Activated CD4-positive, alpha-beta memory T cell treated with anti-CD3 and anti-CD28 coated beads for 36 hours (primary cell): ENCODE measurements around the gene AK2. TPM values are rescaled to one million over a fixed set of nuclear protein-coding genes. Genes with fewer than 3 reads are reported as not detected.
"Not testable (repeated sequence)": the region's sequence is repeated elsewhere in the genome, so short reads cannot be mapped to it uniquely, and the experiment has no call there.

Experiments used
- CTCF ChIA-PET: fragments of 350-600 bp; sonication (Branson Sonifier 250); formaldehyde crosslinking; loops from one replicate; lab custom pipeline; 2021; ENCODE audit warnings: antibody characterized with exemption, inconsistent platforms; lab: Charles Lee
- POLR2A ChIA-PET: fragments of 350-600 bp; sonication (Branson Sonifier 250); formaldehyde crosslinking; loops from one replicate; lab custom pipeline; 2021; ENCODE audit warnings: antibody characterized with exemption; lab: Charles Lee
- DNase-seq: peaks from one replicate; pipeline ENCODE4 v3.0.0-alpha.2; 2020
- H3K27ac Mint-ChIP-seq: one replicate; pipeline ENCODE4 v1.8.0; 2021; ENCODE audit warnings: mixed read lengths
- H3K27me3 Mint-ChIP-seq: one replicate; pipeline ENCODE4 v1.8.0; 2021; ENCODE audit warnings: mixed read lengths
- H3K36me3 Mint-ChIP-seq: one replicate; pipeline ENCODE4 v1.8.0; 2021; ENCODE audit warnings: mixed read lengths
- H3K4me1 Mint-ChIP-seq: one replicate; pipeline ENCODE4 v1.8.0; 2021; ENCODE audit warnings: low read depth, mixed read lengths
- H3K4me3 Mint-ChIP-seq: one replicate; pipeline ENCODE4 v1.8.0; 2021; ENCODE audit warnings: mild to moderate bottlenecking, mixed read lengths
- H3K9me3 Mint-ChIP-seq: one replicate; pipeline ENCODE4 v1.8.0; 2021; ENCODE audit warnings: mixed read lengths
- intact Hi-C: fragments of 100-400 bp; cut with micrococcal nuclease; formaldehyde crosslinking; loops from one replicate; pipeline ENCODE4 v1.15.1; 2023
- total RNA-seq, 2 experiments: library from RNA; stranded (reverse); gene quantifications; one replicate each; pipeline ENCODE4 v1.2.3, GENCODE V29; 2021

The AK2 gene
- total RNA-seq, 2 experiments from 2014 or later, result 325 to 328 TPM

DNA sequence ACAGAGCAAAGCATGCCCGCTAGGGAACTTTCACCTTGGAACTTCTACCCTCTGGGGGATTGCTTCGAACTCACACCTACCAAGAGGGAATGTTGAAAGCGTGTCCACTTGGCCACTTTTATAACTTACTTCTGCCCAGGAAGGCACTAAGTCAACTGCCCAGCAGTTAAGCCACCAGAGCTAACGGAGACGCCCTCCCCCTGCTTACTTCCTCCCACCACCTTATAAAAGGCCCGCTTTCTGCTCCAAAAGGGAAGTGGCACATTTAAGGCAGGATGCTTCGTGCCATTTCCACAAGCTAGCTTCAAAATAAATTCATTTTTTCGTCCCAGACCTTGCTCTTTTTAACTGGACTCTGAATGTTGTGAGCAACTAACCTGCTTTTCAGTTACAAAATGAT, 3.2 kb upstream of the AK2 start:
- Mint-ChIP-seq H3K9me3 (no peaks in the 10 kb centered on the region), H3K4me3 (no peak overlapping the region), H3K27me3 (no peaks in the 10 kb centered on the region), H3K27ac (no peak overlapping the region), H3K4me1 (peaks cover 18% of the 10 kb centered on the region), H3K36me3 (peaks cover 12% of the 10 kb centered on the region)
- ChIA-PET CTCF (no interaction called here), POLR2A (no interaction called here)
- intact Hi-C loops, result loop anchor here (5.0 kb wide), 3 partner anchors 42 to 103 kb away; partner anchors contain the start of gene AZIN2
- no peak for DNase-seq

DNA sequence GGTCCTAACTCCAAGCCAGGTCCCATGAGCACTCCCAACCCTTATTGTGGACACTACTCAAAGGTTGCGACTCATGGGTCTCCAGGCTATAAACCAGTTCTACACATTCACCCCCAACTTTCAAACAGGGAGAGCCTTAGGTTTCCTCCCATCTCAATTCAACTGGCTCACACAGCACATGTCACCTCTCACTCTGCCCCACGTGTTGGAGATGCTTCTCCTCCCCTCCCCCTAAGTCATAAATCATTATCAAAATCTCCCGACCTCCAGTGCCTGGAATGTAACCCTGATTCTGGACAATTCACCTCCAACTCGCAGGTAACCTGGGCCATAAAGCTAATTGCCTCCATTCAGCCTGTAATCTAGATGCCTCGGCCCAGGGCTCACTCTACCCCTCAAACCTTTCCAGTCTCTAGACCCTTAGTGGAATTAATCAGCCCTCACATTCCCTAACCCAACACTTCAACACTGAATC, 595 bp downstream of the AK2 start:
- POLR2A ChIA-PET, result interaction anchor here (1.5 kb wide), 1 partner anchor 11 kb away, joined by 7 read pairs; no protein-coding TSS in a partner anchor
- CTCF ChIA-PET, result interaction anchor here (2.2 kb wide), 1 partner anchor 12 kb away, joined by 6 read pairs; no protein-coding TSS in a partner anchor
- peak overlapping the region; percentile 83 for H3K4me3 Mint-ChIP-seq
- H3K36me3 Mint-ChIP-seq, result peaks cover 30% of the 10 kb centered on the region
- intact Hi-C loops, result loop anchor here (5.0 kb wide), 3 partner anchors 46 to 99 kb away; partner anchors contain the start of gene AZIN2
- H3K9me3 Mint-ChIP-seq, result no peaks in the 10 kb centered on the region
- peak overlapping the region; percentile 88 for H3K27ac Mint-ChIP-seq
- peak; percentile 28 for DNase-seq
- H3K4me1 Mint-ChIP-seq, result peaks cover 47% of the 10 kb centered on the region
- no peaks in the 10 kb centered on the region for H3K27me3 Mint-ChIP-seq

DNA sequence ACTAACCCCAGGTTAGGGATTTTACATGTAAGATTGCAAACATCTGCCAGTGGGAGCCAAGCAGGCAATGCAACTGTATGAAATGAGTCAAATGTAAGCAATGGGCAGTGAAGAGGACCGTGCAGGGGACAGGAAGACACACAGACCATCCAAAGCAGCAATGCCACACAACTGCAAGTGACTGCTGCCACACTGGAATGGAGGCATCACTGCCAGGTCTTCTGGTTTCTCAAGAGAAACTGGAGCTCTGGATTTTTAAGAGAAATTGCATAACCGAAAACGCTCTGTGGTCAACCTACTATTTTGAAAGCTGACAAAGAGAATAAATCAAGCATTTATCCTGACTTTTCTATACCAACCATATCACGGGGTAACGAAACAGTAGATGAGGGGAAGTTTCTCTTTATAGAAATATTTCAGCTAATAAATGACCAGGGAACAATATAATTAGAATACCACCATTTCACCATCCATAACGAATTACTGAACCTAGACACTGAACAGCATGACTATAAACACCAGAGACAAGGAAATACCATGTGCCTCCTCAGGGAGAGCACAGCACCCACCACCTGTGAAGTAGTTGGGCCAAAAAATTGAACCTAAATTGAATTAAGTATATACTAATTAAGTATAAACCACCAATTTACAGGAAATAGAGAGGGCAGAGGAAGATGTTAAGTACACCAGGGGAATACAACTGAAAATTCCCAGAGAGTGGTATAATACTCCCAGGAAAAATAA, 4.4 kb downstream of the AK2 start:
- Mint-ChIP-seq H3K9me3 (no peaks in the 10 kb centered on the region), H3K27ac (no peak overlapping the region), H3K4me1 (peaks cover 71% of the 10 kb centered on the region), H3K27me3 (no peaks in the 10 kb centered on the region), H3K36me3 (peaks cover 44% of the 10 kb centered on the region), H3K4me3 (no peak overlapping the region)
- intact Hi-C loops, result no loop called here
- ChIA-PET POLR2A (no interaction called here), CTCF (interaction anchor here (2.8 kb wide), 1 partner anchor 24 kb away, joined by 11 read pairs; no protein-coding TSS in a partner anchor)
- DNase-seq, result no peak

DNA sequence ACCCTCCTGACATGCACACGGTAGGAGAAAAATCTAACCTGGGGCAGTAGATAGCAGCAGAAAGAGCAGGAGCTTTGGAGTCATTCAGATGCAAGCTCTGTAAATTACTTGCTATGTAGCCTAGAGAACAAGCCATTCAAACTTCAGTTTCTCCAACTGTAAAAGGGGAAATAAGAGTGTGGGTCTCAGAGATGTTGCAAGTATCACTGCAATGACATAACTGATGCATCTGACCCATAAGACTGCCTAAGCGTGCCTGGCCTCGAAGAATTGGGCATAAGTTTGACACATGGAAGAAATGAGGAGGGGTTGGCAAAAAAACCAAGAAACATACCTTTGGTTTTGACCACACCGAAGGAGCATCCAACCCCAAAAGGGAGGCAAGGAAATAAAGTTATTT, 5.2 kb downstream of the AK2 start:
- Mint-ChIP-seq H3K36me3 (peaks cover 44% of the 10 kb centered on the region), H3K9me3 (no peaks in the 10 kb centered on the region), H3K4me3 (no peak overlapping the region), H3K4me1 (peaks cover 67% of the 10 kb centered on the region), H3K27me3 (no peaks in the 10 kb centered on the region), H3K27ac (no peak overlapping the region)
- POLR2A ChIA-PET, result interaction anchor here (0.8 kb wide), 1 partner anchor 73 kb away, joined by 6 read pairs; no protein-coding TSS in a partner anchor
- no peak for DNase-seq
- CTCF ChIA-PET, result interaction anchor here (2.8 kb wide), 1 partner anchor 25 kb away, joined by 11 read pairs; no protein-coding TSS in a partner anchor
- intact Hi-C loops, result no loop called here

DNA sequence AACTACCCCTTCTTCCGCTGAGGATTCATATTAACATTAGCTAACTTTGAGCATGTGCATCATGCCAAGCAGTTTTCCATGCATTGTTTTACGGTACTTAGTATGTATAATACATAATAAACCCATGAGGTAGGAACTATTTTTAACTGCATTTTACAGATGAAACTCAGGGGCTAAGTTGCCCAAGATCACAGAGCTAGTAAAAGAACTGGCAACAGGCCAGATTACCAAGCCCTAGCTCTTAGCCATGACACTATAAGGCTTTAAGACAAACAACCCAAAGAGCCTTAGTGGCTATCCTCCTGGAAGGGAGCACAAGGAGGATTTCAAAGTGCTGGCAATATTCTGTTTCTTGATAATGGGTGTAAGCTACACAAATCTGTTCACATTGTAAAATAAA, 6.1 kb downstream of the AK2 start:
- DNase-seq, result no peak
- Mint-ChIP-seq H3K9me3 (no peaks in the 10 kb centered on the region), H3K27ac (no peak overlapping the region), H3K27me3 (no peaks in the 10 kb centered on the region), H3K36me3 (peaks cover 39% of the 10 kb centered on the region), H3K4me1 (peaks cover 70% of the 10 kb centered on the region), H3K4me3 (no peak overlapping the region)
- ChIA-PET POLR2A (interaction anchor here (0.6 to 0.8 kb wide), 7 partner anchors 11 to 96 kb away, joined by 3 to 6 read pairs (median 3); no protein-coding TSS in a partner anchor), CTCF (interaction anchor here (0.6 to 2.8 kb wide), 5 partner anchors 15 to 510 kb away, joined by 3 to 11 read pairs (median 4); partner anchors contain the start of gene HPCA)
- intact Hi-C loops, result no loop called here

DNA sequence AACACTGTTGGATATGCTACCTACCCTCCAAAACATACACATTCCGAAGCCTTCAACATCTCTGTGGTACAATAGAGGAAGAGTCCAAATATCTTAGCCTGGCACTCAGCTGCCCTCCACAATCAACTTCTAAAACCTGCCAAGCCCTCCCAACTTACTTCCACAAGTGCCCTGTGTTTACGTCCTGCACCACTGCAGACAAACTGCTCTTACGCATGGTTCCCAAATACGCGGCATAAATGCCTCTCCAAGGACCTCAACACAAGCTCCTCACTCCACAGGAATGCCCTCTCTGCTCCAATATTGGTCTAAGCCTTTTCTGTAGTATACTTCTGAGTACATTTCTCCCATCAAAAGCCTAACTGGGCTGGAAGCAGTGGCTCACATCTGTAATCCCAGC, 6.8 kb downstream of the AK2 start:
- Mint-ChIP-seq H3K9me3 (no peaks in the 10 kb centered on the region), H3K27me3 (no peaks in the 10 kb centered on the region), H3K4me1 (peaks cover 72% of the 10 kb centered on the region), H3K4me3 (no peak overlapping the region), H3K27ac (no peak overlapping the region), H3K36me3 (peaks cover 35% of the 10 kb centered on the region)
- intact Hi-C loops, result no loop called here
- ChIA-PET POLR2A (interaction anchor here (0.8 kb wide), 2 partner anchors 12 to 97 kb away, joined by 4 read pairs; no protein-coding TSS in a partner anchor), CTCF (interaction anchor here (0.6 to 2.8 kb wide), 5 partner anchors 16 to 509 kb away, joined by 3 to 11 read pairs (median 4); partner anchors contain the start of gene HPCA)
- no peak for DNase-seq

DNA sequence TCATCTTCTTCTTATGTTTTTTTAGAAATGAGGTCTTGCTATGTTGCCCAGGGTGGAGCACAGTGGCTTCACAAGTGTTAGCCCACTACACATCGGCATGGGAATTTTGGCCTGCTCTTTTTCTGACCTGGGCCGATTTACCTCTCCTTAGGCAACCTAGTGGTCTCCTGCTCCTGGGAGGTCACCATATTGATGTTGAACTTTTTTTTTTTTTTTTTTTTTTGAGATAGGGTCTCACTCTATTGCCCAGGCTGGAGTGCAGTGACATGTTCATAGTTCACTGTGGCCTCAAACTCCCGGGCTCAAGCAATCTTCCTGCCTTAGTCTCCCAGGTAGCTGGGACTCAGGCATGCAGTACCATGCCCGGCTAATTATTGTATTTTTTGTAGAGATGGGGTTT, 7.5 kb downstream of the AK2 start:
- ChIA-PET CTCF (interaction anchor here (1.2 kb wide), 1 partner anchor 16 kb away, joined by 4 read pairs; no protein-coding TSS in a partner anchor), POLR2A (no interaction called here)
- Mint-ChIP-seq H3K27me3 (no peaks in the 10 kb centered on the region), H3K36me3 (peaks cover 37% of the 10 kb centered on the region), H3K9me3 (no peaks in the 10 kb centered on the region), H3K4me1 (peaks cover 73% of the 10 kb centered on the region), H3K27ac (no peak overlapping the region), H3K4me3 (no peak overlapping the region)
- DNase-seq, result no peak
- intact Hi-C loops, result no loop called here

DNA sequence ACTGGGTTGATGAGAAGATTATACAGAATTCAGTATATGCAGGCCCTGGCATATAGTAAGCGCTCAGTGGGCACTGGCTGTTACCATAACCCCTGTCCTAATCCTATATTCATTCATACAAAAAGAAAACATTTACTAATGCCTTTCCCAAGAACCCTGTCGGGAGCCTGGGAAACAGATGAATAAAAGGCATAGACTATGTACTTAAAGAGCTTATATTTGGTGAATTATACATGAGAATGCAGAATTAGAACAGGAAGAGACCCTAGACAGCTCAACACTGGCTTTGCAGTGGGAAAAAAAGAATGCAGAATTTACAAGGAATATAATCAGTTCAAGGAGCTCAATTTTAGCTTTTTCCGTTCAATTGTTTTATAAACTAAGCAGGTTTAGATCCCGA, 10.9 kb downstream of the AK2 start:
- Mint-ChIP-seq H3K27me3 (no peaks in the 10 kb centered on the region), H3K9me3 (no peaks in the 10 kb centered on the region), H3K4me1 (peaks cover 63% of the 10 kb centered on the region), H3K36me3 (peaks cover 47% of the 10 kb centered on the region), H3K27ac (peak overlapping the region; percentile 83), H3K4me3 (no peak overlapping the region)
- ChIA-PET POLR2A (interaction anchor here (1.0 to 2.2 kb wide), 4 partner anchors 9 to 64 kb away, joined by 3 to 13 read pairs (median 6); partner anchors contain the start of gene RNF19B), CTCF (interaction anchor here (0.5 to 2.3 kb wide), 6 partner anchors 30 to 487 kb away, joined by 3 to 24 read pairs (median 6); no protein-coding TSS in a partner anchor)
- intact Hi-C loops, result loop anchor here (1.0 to 2.0 kb wide), 5 partner anchors 12 to 57 kb away; no protein-coding TSS in a partner anchor
- no peak for DNase-seq

DNA sequence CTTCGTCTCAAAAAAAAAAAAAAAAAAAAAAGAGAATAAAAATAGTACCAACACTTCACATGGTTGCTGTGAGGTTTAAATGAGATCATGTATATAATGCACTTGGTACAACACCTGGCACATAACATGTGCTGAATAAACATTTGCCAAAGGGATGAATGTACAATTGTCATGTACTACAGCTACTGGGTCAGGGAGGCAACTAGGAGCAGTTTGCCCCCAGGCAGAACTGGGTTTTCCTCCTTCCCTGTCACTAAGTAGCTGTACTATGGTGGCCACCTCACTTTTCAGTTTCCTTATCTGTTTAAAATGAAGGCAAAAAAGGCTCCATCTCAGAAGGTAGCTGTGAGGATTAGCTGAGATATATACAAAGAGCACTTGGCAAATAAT, 11.5 kb downstream of the AK2 start:
- Mint-ChIP-seq H3K27ac (peak overlapping the region; percentile 83), H3K4me3 (no peak overlapping the region), H3K36me3 (peaks cover 52% of the 10 kb centered on the region), H3K27me3 (no peaks in the 10 kb centered on the region), H3K4me1 (peaks cover 63% of the 10 kb centered on the region), H3K9me3 (no peaks in the 10 kb centered on the region)
- ChIA-PET POLR2A (interaction anchor here (0.6 to 2.2 kb wide), 9 partner anchors 10 to 133 kb away, joined by 3 to 13 read pairs (median 3); partner anchors contain the start of gene RNF19B), CTCF (interaction anchor here (0.5 to 2.3 kb wide), 7 partner anchors 10 to 488 kb away, joined by 3 to 24 read pairs (median 6); no protein-coding TSS in a partner anchor)
- intact Hi-C loops, result loop anchor here (1.0 to 2.0 kb wide), 5 partner anchors 12 to 56 kb away; no protein-coding TSS in a partner anchor
- no peak for DNase-seq

GRCh38 chr1:33024430-33025179, 12.1 kb downstream of the AK2 start:
- Mint-ChIP-seq H3K4me1 (peaks cover 57% of the 10 kb centered on the region), H3K27ac (peak overlapping the region; percentile 83), H3K36me3 (peaks cover 55% of the 10 kb centered on the region)
- peak; percentile 89 for DNase-seq
- intact Hi-C loops, result loop anchor here (1.0 to 2.0 kb wide), 7 partner anchors 13 to 207 kb away; partner anchors contain the start of genes S100PBP and YARS1
- ChIA-PET POLR2A (interaction anchor here (0.6 to 2.2 kb wide), 10 partner anchors 10 to 132 kb away, joined by 3 to 13 read pairs (median 3); partner anchors contain the start of gene RNF19B), CTCF (interaction anchor here (1.0 to 2.3 kb wide), 6 partner anchors 10 to 103 kb away, joined by 3 to 24 read pairs (median 6); no protein-coding TSS in a partner anchor)
- not testable (repeated sequence) for H3K27me3 Mint-ChIP-seq, H3K9me3 Mint-ChIP-seq, H3K4me3 Mint-ChIP-seq

DNA sequence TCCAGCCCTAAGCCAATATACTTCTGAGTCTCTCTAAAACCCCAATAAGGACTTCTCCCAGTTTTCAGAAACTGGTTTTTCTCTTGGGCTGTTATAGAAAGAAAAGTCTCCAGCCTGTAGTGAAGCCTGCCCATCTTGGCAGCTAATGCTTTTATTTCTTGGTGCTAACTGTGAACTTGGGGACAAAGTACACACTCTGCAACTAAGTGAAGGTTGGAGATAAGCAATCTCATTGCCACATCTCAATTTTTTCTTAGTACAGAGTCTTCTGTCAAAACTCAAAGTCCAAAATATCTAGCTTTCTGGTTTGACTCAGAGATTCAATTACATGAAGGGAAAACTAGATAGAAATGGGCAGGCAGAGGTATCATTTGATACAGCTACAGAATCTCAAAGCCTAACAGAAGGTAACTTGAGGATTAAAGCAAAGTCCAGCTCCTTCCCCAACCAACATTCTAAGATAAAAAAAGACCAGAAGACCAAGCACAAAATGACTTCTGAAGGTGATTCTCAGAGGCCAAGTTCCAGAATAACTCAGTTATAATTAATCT, 14.0 kb downstream of the AK2 start:
- no peak for DNase-seq
- intact Hi-C loops, result no loop called here
- Mint-ChIP-seq H3K36me3 (peaks cover 64% of the 10 kb centered on the region), H3K9me3 (no peaks in the 10 kb centered on the region), H3K27ac (peak overlapping the region; percentile 53), H3K4me1 (peaks cover 58% of the 10 kb centered on the region), H3K27me3 (no peaks in the 10 kb centered on the region), H3K4me3 (no peak overlapping the region)
- ChIA-PET POLR2A (no interaction called here), CTCF (interaction anchor here (0.7 to 0.8 kb wide), 2 partner anchors 21 to 90 kb away, joined by 3 read pairs; no protein-coding TSS in a partner anchor)
